ENCODE results near the gene OR5H6. TPM values are rescaled to one million over a fixed set of nuclear protein-coding genes. Genes with fewer than 3 reads are reported as not detected.

OR5H6 gene
- total and polyA plus RNA-seq, 2 of the 13 experiments (the other 11 are each of a cell fraction or from before 2014, with no cell fraction given), result not detected

DNA sequence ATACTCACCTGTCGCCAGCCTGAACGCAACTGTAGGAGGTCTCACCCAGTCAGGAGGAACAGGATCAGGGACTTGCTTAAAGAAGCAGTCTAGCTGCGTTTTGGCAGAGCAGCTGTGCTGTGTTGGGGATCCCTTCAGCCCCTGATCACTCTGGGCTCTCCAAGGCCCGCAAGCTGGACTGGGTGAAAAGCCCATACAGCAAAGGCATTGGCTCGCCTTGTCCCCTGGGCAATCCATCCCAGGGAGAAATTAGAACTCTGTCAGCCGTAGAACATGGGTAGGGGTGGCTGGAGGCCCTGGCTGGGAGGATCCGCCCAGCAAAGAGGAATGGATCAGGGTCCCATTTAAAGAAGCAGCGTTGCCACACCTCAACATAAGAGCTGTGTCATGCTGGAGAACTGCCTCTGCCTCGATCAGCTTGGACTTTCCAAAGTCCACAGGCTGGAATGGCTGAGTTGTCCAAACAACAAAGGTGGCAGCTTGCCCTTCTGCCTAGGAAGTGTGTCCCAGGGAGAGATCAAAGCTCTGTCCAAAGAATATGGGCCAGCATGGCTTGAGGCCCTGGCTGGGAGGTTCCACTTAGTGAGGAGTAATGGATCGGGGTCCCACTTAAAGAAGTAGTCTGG, 27.4 kb downstream of the OR5H6 start (continued):
- no peak for TF ChIP-seq RBM39 (IDR thresholded peaks at IDR 0.05; ENCODE audit: low read depth, low read length, poor library complexity, severe bottlenecking)
- TF ChIP-seq CBX1 (IDR thresholded peaks at IDR 0.05; ENCODE audit: low read depth), result no peak
- TF ChIP-seq MBNL3 (CRISPR knock-in tag; conservative IDR thresholded peaks at IDR 0.05), result no peak
- no peak for TF ChIP-seq MBD4 (IDR thresholded peaks at IDR 0.05; ENCODE audit: borderline replicate concordance, low read length)
- no peak for TF ChIP-seq PHF20 (CRISPR knock-in tag; IDR thresholded peaks at IDR 0.05)
- TF ChIP-seq ZBTB1 (CRISPR knock-in tag; IDR thresholded peaks at IDR 0.05; ENCODE audit: borderline replicate concordance), result no peak
- TF ChIP-seq ATF1 (CRISPR knock-in tag; IDR thresholded peaks at IDR 0.05), result no peak
- TF ChIP-seq, protein P1, sequence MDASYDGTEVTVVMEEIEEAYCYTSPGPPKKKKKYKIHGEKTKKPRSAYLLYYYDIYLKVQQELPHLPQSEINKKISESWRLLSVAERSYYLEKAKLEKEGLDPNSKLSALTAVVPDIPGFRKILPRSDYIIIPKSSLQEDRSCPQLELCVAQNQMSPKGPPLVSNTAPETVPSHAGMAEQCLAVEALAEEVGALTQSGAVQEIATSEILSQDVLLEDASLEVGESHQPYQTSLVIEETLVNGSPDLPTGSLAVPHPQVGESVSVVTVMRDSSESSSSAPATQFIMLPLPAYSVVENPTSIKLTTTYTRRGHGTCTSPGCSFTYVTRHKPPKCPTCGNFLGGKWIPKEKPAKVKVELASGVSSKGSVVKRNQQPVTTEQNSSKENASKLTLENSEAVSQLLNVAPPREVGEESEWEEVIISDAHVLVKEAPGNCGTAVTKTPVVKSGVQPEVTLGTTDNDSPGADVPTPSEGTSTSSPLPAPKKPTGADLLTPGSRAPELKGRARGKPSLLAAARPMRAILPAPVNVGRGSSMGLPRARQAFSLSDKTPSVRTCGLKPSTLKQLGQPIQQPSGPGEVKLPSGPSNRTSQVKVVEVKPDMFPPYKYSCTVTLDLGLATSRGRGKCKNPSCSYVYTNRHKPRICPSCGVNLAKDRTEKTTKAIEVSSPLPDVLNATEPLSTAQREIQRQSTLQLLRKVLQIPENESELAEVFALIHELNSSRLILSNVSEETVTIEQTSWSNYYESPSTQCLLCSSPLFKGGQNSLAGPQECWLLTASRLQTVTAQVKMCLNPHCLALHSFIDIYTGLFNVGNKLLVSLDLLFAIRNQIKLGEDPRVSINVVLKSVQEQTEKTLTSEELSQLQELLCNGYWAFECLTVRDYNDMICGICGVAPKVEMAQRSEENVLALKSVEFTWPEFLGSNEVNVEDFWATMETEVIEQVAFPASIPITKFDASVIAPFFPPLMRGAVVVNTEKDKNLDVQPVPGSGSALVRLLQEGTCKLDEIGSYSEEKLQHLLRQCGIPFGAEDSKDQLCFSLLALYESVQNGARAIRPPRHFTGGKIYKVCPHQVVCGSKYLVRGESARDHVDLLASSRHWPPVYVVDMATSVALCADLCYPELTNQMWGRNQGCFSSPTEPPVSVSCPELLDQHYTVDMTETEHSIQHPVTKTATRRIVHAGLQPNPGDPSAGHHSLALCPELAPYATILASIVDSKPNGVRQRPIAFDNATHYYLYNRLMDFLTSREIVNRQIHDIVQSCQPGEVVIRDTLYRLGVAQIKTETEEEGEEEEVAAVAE (CRISPR knock-in tag; IDR thresholded peaks at IDR 0.05; ENCODE audit: borderline replicate concordance), result no peak
- TF ChIP-seq ZNF746 (CRISPR knock-in tag; IDR thresholded peaks at IDR 0.05), result no peak
- TF ChIP-seq MAF1 (CRISPR knock-in tag; IDR thresholded peaks at IDR 0.05; ENCODE audit: borderline replicate concordance), result no peak
- TF ChIP-seq, protein P2, sequence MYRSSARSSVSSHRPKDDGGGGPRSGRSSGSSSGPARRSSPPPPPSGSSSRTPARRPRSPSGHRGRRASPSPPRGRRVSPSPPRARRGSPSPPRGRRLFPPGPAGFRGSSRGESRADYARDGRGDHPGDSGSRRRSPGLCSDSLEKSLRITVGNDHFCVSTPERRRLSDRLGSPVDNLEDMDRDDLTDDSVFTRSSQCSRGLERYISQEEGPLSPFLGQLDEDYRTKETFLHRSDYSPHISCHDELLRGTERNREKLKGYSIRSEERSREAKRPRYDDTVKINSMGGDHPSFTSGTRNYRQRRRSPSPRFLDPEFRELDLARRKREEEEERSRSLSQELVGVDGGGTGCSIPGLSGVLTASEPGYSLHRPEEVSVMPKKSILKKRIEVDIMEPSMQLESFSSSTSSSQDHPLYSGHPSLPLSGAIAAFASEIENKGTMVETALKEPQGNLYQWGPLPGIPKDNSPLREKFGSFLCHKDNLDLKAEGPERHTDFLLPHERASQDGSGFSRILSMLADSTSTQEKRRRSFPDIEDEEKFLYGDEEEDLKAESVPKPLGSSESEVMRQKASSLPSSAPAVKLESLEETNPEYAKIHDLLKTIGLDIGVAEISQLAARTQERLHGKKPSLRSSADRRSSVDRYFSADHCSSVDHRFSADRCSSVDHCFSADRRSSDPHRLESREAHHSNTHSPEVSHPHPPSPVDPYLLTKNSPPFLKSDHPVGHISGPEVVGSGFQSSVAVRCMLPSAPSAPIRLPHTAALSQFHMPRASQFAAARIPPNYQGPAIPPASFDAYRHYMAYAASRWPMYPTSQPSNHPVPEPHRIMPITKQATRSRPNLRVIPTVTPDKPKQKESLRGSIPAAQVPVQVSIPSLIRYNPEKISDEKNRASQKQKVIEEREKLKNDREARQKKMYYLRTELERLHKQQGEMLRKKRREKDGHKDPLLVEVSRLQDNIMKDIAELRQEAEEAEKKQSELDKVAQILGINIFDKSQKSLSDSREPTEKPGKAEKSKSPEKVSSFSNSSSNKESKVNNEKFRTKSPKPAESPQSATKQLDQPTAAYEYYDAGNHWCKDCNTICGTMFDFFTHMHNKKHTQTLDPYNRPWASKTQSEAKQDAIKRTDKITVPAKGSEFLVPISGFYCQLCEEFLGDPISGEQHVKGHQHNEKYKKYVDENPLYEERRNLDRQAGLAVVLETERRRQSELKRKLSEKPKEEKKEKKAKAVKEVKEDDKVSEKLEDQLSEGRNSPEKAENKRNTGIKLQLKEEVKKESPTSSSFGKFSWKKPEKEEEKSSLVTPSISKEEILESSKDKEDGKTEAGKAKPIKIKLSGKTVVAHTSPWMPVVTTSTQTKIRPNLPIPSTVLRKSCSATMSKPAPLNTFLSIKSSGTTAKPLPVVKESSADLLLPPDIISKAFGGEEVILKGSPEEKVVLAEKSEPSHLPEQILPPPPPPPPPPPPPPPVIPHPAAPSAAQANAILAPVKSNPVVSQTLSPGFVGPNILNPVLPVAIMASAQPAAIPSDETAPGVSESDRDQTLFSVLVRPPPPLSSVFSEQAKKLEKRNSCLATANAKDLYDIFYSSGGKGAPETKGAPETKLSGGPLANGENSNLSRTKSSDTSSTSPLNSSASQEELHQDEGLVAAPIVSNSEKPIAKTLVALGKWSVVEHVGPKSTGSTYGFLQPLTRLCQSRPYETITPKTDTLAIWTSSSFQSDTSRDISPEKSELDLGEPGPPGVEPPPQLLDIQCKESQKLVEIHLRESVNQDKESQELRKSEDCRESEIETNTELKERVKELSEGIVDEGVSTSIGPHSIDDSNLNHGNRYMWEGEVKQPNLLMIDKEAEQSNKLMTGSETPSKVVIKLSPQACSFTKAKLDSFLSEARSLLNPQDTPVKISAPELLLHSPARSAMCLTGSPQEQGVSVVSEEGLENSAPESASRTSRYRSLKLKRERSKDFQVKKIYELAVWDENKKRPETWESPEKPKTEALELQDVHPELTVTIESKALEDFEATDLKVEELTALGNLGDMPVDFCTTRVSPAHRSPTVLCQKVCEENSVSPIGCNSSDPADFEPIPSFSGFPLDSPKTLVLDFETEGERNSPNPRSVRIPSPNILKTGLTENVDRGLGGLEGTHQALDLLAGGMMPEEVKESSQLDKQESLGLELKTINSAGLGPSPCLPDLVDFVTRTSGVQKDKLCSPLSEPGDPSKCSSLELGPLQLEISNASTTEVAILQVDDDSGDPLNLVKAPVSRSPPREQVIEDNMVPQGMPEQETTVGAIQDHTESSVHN (CRISPR knock-in tag; IDR thresholded peaks at IDR 0.05), result no peak
- TF ChIP-seq ZNF790 (CRISPR knock-in tag; IDR thresholded peaks at IDR 0.05; ENCODE audit: borderline replicate concordance), result no peak
- TF ChIP-seq, protein P3, sequence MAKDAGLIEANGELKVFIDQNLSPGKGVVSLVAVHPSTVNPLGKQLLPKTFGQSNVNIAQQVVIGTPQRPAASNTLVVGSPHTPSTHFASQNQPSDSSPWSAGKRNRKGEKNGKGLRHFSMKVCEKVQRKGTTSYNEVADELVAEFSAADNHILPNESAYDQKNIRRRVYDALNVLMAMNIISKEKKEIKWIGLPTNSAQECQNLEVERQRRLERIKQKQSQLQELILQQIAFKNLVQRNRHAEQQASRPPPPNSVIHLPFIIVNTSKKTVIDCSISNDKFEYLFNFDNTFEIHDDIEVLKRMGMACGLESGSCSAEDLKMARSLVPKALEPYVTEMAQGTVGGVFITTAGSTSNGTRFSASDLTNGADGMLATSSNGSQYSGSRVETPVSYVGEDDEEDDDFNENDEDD (CRISPR knock-in tag; IDR thresholded peaks at IDR 0.05; ENCODE audit: borderline replicate concordance), result no peak
- no peak for TF ChIP-seq ZNF235 (CRISPR knock-in tag; IDR thresholded peaks at IDR 0.05; ENCODE audit: borderline replicate concordance)
- no peak for TF ChIP-seq TEAD2 (CRISPR knock-in tag; IDR thresholded peaks at IDR 0.05)
- no peak for TF ChIP-seq MXD4 (CRISPR knock-in tag; IDR thresholded peaks at IDR 0.05)
- no peak for TF ChIP-seq ZNF432 (CRISPR knock-in tag; IDR thresholded peaks at IDR 0.05; ENCODE audit: borderline replicate concordance)

Measured in HepG2 (cell line).